K562 (cell line): ENCODE data around the gene KRTAP2-3.

ENCODE experiments used
- CHD2 ChIP-seq: IDR thresholded peaks from 2 replicates; pipeline ENCODE4 v1.6.1; 2011; ENCODE audit warnings: low read depth, low read length
- FOXA1 ChIP-seq: fragments of 450-650 bp; IDR thresholded peaks from 2 replicates; pipeline ENCODE4 v1.6.1; 2016; ENCODE audit warnings: mild to moderate bottlenecking, borderline replicate concordance
- GABPA ChIP-seq: fragments of 200-800 bp; sonication (Bioruptor generic); conservative IDR thresholded peaks from 2 replicates; pipeline ENCODE4 v1.6.1; 2016; ENCODE audit warnings: low read depth, missing genetic modification characterization, missing compliant biosample characterization
- MAZ ChIP-seq, 2 experiments: fragments of 450-650 bp in 1 of 2; sonication (generic) in 1 of 2; formaldehyde crosslinking; IDR thresholded peaks in 1 of 2; conservative IDR thresholded peaks in 1 of 2; 2 replicates each; pipeline versions ENCODE4 v1.4.0 to v1.5.0; 2020; ENCODE audit warnings: mild to moderate bottlenecking in 1 of 2, missing genetic modification reagents in 1 of 2
- POU5F1 ChIP-seq: fragments of 150-350 bp; IDR thresholded peaks from 2 replicates; pipeline ENCODE4 v1.6.1; 2014; ENCODE audit warnings: borderline replicate concordance, low read length, low read depth, mild to moderate bottlenecking; ENCODE audit not compliant: partially characterized antibody
- TF ChIP-seq, protein P1 (sequence below): fragments of 250-450 bp; sonication (Bioruptor Pico); IDR thresholded peaks from 2 replicates; pipeline ENCODE4 v1.4.0; 2020; ENCODE audit warnings: mild to moderate bottlenecking, moderate library complexity
- TF ChIP-seq, protein P2 (sequence below): fragments of 250-450 bp; sonication (Bioruptor Pico); IDR thresholded peaks from 2 replicates; pipeline ENCODE4 v1.8.0; 2022; ENCODE audit warnings: inconsistent platforms
- TF ChIP-seq, protein P3 (sequence below): sonication (generic); formaldehyde crosslinking; IDR thresholded peaks from 2 replicates; pipeline ENCODE4 v1.8.1; 2023; ENCODE audit warnings: mild to moderate bottlenecking, missing genetic modification reagents

DNA sequence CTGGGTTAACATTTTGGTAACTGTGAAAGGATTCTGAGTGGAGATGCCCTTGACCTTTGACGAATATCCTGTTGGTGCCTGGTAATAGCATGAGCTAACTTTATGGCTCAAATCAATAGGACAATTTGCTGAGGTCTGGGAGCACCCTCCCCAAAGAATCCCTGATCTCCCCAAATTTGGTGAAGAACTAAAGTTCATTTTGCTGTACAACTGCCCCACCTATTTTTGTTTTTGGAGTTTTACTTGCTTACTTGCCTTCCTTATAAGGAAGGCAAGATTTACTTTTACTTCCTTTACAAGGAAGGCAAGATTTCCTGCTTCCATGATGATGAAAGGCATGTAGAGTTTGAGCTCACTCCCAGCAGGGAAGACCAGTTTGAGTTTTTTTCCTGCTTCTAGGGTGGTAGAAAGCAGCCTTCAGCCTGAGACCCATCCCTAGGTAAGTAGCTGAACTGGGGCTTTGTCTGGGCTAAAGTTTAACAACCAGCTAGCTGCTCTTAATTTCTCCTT lies 48.1 kb upstream of the KRTAP2-3 start:
- no peak for TF ChIP-seq CHD2
- no peak for TF ChIP-seq MAZ (CRISPR knock-in tag; conservative IDR thresholded peaks at IDR 0.05 in 1 of 2, IDR thresholded peaks at IDR 0.05 in 1 of 2)
- TF ChIP-seq GABPA (tag): no peak
- TF ChIP-seq, protein P1, sequence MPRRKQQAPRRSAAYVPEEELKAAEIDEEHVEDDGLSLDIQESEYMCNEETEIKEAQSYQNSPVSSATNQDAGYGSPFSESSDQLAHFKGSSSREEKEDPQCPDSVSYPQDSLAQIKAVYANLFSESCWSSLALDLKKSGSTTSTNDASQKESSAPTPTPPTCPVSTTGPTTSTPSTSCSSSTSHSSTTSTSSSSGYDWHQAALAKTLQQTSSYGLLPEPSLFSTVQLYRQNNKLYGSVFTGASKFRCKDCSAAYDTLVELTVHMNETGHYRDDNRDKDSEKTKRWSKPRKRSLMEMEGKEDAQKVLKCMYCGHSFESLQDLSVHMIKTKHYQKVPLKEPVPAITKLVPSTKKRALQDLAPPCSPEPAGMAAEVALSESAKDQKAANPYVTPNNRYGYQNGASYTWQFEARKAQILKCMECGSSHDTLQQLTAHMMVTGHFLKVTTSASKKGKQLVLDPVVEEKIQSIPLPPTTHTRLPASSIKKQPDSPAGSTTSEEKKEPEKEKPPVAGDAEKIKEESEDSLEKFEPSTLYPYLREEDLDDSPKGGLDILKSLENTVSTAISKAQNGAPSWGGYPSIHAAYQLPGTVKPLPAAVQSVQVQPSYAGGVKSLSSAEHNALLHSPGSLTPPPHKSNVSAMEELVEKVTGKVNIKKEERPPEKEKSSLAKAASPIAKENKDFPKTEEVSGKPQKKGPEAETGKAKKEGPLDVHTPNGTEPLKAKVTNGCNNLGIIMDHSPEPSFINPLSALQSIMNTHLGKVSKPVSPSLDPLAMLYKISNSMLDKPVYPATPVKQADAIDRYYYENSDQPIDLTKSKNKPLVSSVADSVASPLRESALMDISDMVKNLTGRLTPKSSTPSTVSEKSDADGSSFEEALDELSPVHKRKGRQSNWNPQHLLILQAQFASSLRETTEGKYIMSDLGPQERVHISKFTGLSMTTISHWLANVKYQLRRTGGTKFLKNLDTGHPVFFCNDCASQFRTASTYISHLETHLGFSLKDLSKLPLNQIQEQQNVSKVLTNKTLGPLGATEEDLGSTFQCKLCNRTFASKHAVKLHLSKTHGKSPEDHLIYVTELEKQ: no peak
- TF ChIP-seq, protein P2, sequence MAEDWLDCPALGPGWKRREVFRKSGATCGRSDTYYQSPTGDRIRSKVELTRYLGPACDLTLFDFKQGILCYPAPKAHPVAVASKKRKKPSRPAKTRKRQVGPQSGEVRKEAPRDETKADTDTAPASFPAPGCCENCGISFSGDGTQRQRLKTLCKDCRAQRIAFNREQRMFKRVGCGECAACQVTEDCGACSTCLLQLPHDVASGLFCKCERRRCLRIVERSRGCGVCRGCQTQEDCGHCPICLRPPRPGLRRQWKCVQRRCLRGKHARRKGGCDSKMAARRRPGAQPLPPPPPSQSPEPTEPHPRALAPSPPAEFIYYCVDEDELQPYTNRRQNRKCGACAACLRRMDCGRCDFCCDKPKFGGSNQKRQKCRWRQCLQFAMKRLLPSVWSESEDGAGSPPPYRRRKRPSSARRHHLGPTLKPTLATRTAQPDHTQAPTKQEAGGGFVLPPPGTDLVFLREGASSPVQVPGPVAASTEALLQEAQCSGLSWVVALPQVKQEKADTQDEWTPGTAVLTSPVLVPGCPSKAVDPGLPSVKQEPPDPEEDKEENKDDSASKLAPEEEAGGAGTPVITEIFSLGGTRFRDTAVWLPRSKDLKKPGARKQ (CRISPR knock-in tag): no peak
- TF ChIP-seq POU5F1: no peak
- TF ChIP-seq FOXA1: no peak
- TF ChIP-seq, protein P3, sequence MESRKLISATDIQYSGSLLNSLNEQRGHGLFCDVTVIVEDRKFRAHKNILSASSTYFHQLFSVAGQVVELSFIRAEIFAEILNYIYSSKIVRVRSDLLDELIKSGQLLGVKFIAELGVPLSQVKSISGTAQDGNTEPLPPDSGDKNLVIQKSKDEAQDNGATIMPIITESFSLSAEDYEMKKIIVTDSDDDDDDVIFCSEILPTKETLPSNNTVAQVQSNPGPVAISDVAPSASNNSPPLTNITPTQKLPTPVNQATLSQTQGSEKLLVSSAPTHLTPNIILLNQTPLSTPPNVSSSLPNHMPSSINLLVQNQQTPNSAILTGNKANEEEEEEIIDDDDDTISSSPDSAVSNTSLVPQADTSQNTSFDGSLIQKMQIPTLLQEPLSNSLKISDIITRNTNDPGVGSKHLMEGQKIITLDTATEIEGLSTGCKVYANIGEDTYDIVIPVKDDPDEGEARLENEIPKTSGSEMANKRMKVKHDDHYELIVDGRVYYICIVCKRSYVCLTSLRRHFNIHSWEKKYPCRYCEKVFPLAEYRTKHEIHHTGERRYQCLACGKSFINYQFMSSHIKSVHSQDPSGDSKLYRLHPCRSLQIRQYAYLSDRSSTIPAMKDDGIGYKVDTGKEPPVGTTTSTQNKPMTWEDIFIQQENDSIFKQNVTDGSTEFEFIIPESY (CRISPR knock-in tag): no peak
